ENCODE results near the gene TBC1D22A.

DNA sequence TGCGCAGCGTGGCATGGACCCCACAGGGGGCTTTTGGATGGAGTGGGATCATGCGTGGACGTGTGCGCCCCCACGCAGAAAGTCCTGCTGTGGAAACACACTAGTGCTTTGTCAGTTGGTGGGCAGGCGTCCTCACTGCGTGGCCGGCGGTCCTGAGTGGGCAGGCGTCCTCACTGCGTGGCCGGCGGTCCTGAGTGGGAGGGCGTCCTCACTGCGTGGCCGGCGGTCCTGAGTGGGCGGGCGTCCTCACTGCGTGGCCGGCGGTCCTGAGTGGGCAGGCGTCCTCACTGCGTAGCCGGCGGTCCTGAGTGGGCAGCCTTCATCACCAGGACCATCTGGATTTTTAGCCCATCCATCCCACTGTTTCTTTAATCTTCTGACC lies 205.9 kb downstream of the TBC1D22A start:
- TF ChIP-seq POLR2A (IDR thresholded peaks at IDR 0.05; ENCODE audit: low read length) (no peak), GATA1 (IDR thresholded peaks at IDR 0.05; ENCODE audit: low read depth, low read length) (no peak)
